Hepatocyte (in vitro differentiated cells): Measurements from ENCODE around the gene ZNF710. TPM values are rescaled to one million over a fixed set of nuclear protein-coding genes. Genes with fewer than 3 reads are reported as not detected.

Experiments
- DNase-seq: peaks from one replicate; pipeline ENCODE4 v3.0.0-alpha.2; 2016; ENCODE audit warnings: low spot score
- H2AFZ ChIP-seq: fragments of 200-600 bp; sonication (generic); 2 replicates; pipeline ENCODE4 v1.6.0; 2016; ENCODE audit warnings: antibody characterized with exemption, mild to moderate bottlenecking
- H3K27ac ChIP-seq: fragments of 200-600 bp; sonication (generic); 2 replicates; pipeline ENCODE4 v1.5.1; 2016; ENCODE audit warnings: mild to moderate bottlenecking
- H3K27me3 ChIP-seq: fragments of 200-600 bp; sonication (generic); 2 replicates; pipeline ENCODE4 v1.6.1; 2016
- H3K36me3 ChIP-seq: fragments of 200-600 bp; sonication (generic); replicated peaks from 2 replicates; pipeline ENCODE4 v1.5.1; 2016; ENCODE audit warnings: low read depth; ENCODE audit not compliant: insufficient read depth
- H3K4me1 ChIP-seq: fragments of 200-600 bp; sonication (generic); 2 replicates; pipeline ENCODE4 v1.5.1; 2016; ENCODE audit warnings: mild to moderate bottlenecking, moderate library complexity; ENCODE audit not compliant: insufficient read depth
- H3K4me2 ChIP-seq: fragments of 200-600 bp; sonication (generic); 2 replicates; pipeline ENCODE4 v1.6.0; 2016
- H3K4me3 ChIP-seq: fragments of 200-600 bp; sonication (generic); 2 replicates; pipeline ENCODE4 v1.5.1; 2016; ENCODE audit warnings: mild to moderate bottlenecking
- H3K79me2 ChIP-seq: fragments of 200-600 bp; sonication (generic); 2 replicates; pipeline ENCODE4 v1.6.0; 2017; ENCODE audit warnings: mild to moderate bottlenecking
- H3K9me2 ChIP-seq: fragments of 200-600 bp; sonication (generic); replicated peaks from 2 replicates; pipeline ENCODE4 v1.6.0; 2017; ENCODE audit warnings: mild to moderate bottlenecking; ENCODE audit not compliant: insufficient read depth
- H3K9me3 ChIP-seq: fragments of 200-600 bp; sonication (generic); 2 replicates; pipeline ENCODE4 v1.5.1; 2016; ENCODE audit warnings: low read depth, mild to moderate bottlenecking
- H4K20me1 ChIP-seq: fragments of 200-600 bp; sonication (generic); 2 replicates; pipeline ENCODE4 v1.6.0; 2016; ENCODE audit warnings: mild to moderate bottlenecking; ENCODE audit not compliant: insufficient read depth, poor library complexity, severe bottlenecking
- CTCF ChIP-seq: fragments of 200-600 bp; sonication (generic); IDR thresholded peaks from 2 replicates; pipeline ENCODE4 v1.5.1; 2016; ENCODE audit warnings: antibody characterized with exemption, mild to moderate bottlenecking; ENCODE audit not compliant: poor library complexity
- EZH2 ChIP-seq: fragments of 200-600 bp; sonication (generic); IDR thresholded peaks from 2 replicates; pipeline ENCODE4 v1.6.1; 2016; ENCODE audit warnings: antibody characterized with exemption, mild to moderate bottlenecking, borderline replicate concordance
- EZH2phosphoT487 ChIP-seq: fragments of 200-600 bp; sonication (generic); IDR thresholded peaks from one replicate; pipeline ENCODE4 v1.6.1; 2018; ENCODE audit warnings: antibody characterized with exemption, mild to moderate bottlenecking, low read depth, moderate library complexity; ENCODE audit not compliant: unreplicated experiment, severe bottlenecking
- WGBS: methylation state at CpG from one replicate; pipeline ENCODE4 v1.1.6; 2016; ENCODE audit warnings: low lambda C conversion rate; ENCODE audit errors: missing lambda C conversion rate; 5-methylcytosine and 5-hydroxymethylcytosine counted together
- polyA plus RNA-seq: library from polyadenylated mRNA; unstranded; fragments of >200 nt; fragmentation: Nextera tagmentation; extraction: Ambion mirVana; gene quantifications from 2 replicates; pipeline ENCODE4 v1.2.1, GENCODE V29; 2016
- total RNA-seq: library from RNA; depleted of rRNA; stranded (reverse); fragments of >200 nt; gene quantifications from 2 replicates; pipeline ENCODE4 v1.2.3, GENCODE V29; 2014

The ZNF710 gene
- total and polyA plus RNA-seq, 2 experiments from 2014 or later = 14.5 to 17.2 TPM

DNA sequence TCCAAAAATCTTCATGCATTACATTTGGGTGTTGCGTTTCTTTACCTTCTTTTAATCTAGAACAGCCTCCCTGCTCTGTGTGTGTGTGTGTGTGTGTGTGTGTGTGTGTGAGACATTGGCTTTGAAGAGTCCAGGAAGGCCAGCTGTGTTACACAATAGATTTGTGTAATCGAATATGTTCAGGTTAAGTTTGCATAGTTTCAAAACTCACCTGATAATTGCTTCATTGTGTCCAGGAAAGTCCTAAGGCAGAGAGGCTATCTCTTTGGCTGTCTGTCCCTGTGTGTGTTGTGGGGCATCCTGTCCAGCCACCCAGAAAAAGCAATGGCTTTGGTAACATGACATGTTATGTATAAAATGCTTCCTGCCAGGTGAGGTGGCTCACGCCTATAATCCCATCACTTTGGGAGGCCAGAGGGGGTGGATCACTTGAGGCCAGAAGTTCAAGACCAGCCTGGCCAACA, 37.5 kb downstream of the ZNF710 start:
- Histone ChIP-seq H3K27ac (peak overlapping the region; percentile 79), H3K79me2 (peaks cover 79% of the 10 kb centered on the region), H3K4me1 (peaks cover 47% of the 10 kb centered on the region), H3K9me3 (no peaks in the 10 kb centered on the region), H3K9me2 (no peaks in the 10 kb centered on the region), H3K4me2 (no peak overlapping the region), H4K20me1 (no peaks in the 10 kb centered on the region), H3K4me3 (no peak overlapping the region), H3K36me3 (no peaks in the 10 kb centered on the region), H3K27me3 (no peaks in the 10 kb centered on the region), H2AFZ (no peak overlapping the region)
- TF ChIP-seq EZH2phosphoT487 = no peak
- no peak for TF ChIP-seq CTCF
- TF ChIP-seq EZH2 = no peak
- 79% methylated on average over 3 of the region's 3 CpGs for WGBS
- no peak for DNase-seq

DNA sequence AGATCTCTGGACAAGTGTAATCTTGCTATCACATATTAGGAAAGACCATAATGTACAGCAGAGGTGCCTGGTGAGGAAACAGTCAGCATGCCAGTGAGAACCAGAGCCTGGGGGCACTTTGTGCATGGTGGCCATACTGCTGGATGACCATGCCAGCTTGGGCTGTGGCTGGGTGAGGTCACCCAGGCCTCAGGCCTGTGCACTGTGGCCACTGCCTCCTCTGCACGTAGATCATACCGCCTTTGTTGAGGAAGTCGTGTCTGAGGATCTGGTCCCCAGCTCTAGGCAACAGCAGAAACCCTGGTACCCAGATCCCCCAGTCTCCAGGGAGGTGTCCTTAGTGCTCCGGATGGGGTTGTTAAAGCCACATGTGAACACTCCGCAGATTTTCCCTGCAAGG, 38.9 kb downstream of the ZNF710 start:
- peaks cover 34% of the 10 kb centered on the region for H3K4me1 ChIP-seq
- DNase-seq = no peak
- H3K27me3 ChIP-seq = no peaks in the 10 kb centered on the region
- H2AFZ ChIP-seq = no peak overlapping the region
- no peaks in the 10 kb centered on the region for H3K9me2 ChIP-seq
- H3K27ac ChIP-seq = no peak overlapping the region
- no peaks in the 10 kb centered on the region for H3K36me3 ChIP-seq
- H3K4me3 ChIP-seq = no peak overlapping the region
- no peaks in the 10 kb centered on the region for H4K20me1 ChIP-seq
- peaks cover 82% of the 10 kb centered on the region for H3K79me2 ChIP-seq
- no peak overlapping the region for H3K4me2 ChIP-seq
- WGBS = 76% methylated on average over 5 of the region's 5 CpGs
- no peak for TF ChIP-seq EZH2phosphoT487
- TF ChIP-seq CTCF = no peak
- H3K9me3 ChIP-seq = no peaks in the 10 kb centered on the region

GRCh38 chr15:90040618-90041017, 39.5 kb downstream of the ZNF710 start:
- WGBS = 69% methylated on average over 6 of the region's 6 CpGs
- H3K27ac ChIP-seq = no peak overlapping the region
- no peaks in the 10 kb centered on the region for H3K36me3 ChIP-seq
- H3K9me3 ChIP-seq = no peaks in the 10 kb centered on the region
- no peaks in the 10 kb centered on the region for H4K20me1 ChIP-seq
- no peak overlapping the region for H2AFZ ChIP-seq
- peaks cover 89% of the 10 kb centered on the region for H3K79me2 ChIP-seq
- TF ChIP-seq CTCF = no peak
- TF ChIP-seq EZH2 = no peak
- TF ChIP-seq EZH2phosphoT487 = no peak
- H3K4me3 ChIP-seq = no peak overlapping the region
- DNase-seq = no peak
- H3K4me1 ChIP-seq = peaks cover 29% of the 10 kb centered on the region
- no peak overlapping the region for H3K4me2 ChIP-seq
- no peaks in the 10 kb centered on the region for H3K9me2 ChIP-seq
- H3K27me3 ChIP-seq = no peaks in the 10 kb centered on the region

DNA sequence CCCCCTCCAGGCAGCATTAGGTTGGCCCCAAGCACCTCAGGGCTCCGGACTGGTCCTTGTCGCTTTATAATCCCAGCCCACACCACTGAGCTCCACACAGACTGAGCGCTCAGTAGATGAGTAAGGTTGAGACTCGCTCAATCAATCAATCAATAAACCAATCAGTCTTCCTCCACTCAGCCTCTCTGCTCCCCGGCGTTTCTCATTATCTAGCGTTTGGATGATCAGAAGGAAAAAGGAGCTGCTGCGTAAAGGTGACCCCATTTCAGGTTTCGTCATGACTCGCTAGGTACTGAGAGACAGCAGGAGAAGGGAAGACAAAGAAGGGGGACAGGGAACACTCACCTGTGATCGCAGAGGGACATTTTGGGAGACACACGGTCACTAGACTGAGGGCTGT, 41.2 kb downstream of the ZNF710 start:
- Histone ChIP-seq H3K27ac (no peak overlapping the region), H3K4me1 (peaks cover 20% of the 10 kb centered on the region), H3K4me2 (no peak overlapping the region), H2AFZ (no peak overlapping the region), H3K36me3 (no peaks in the 10 kb centered on the region), H3K79me2 (peaks cover 83% of the 10 kb centered on the region), H3K27me3 (no peaks in the 10 kb centered on the region), H3K4me3 (no peak overlapping the region), H3K9me2 (no peaks in the 10 kb centered on the region), H4K20me1 (peaks cover 5% of the 10 kb centered on the region), H3K9me3 (no peaks in the 10 kb centered on the region)
- DNase-seq = no peak
- TF ChIP-seq CTCF (no peak), EZH2phosphoT487 (no peak), EZH2 (no peak)
- WGBS = 97% methylated on average over 12 of the region's 12 CpGs
